Activated effector memory CD4-positive, alpha-beta T cell treated with anti-CD3 and anti-CD28 coated beads, Interleukin-2, amount 50 U/mL, for 16 hours (primary cell): ENCODE data around the gene NME4.
"Not testable (repeated sequence)": the region's sequence is repeated elsewhere in the genome, so short reads cannot be mapped to it uniquely, and the experiment has no call there.

ENCODE experiments used
- DNase-seq: peaks from one replicate; pipeline ENCODE4 v3.0.0-alpha.2; 2020

Gene NME4

GRCh38 chr16:397135-397661 is at the start of gene NME4:
TSS of gene NME4 (plus strand) at chr16:397199. CDS start at chr16:397223, 24 bp downstream.
- peak; percentile 73 for DNase-seq

DNA sequence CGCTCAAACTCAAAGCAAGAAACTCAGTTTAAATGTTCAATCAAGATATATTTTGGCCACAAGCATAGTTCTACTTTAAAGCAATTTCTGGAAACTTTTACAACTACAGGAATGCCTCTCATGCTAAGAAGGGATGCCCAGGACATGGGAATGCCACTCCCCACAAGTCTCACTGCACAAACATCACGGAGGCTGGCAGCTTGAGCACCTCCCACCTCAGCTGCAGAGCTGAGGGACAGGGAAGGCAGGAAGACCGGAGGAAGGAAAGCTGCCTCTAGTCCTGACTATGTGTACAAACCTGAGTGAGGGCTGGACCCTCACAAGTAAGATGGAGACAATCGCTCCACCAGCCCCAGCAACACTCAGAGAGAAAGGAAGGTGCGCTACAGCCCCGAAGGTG is 49.8 kb upstream of the NME4 start:
- no peak for DNase-seq

- not testable (repeated sequence) for DNase-seq
Observed at GRCh38 chr16:348495-348894, 48.5 kb upstream of the NME4 start.

GRCh38 chr16:349211-349610 is 47.8 kb upstream of the NME4 start:
- DNase-seq: no peak

DNA sequence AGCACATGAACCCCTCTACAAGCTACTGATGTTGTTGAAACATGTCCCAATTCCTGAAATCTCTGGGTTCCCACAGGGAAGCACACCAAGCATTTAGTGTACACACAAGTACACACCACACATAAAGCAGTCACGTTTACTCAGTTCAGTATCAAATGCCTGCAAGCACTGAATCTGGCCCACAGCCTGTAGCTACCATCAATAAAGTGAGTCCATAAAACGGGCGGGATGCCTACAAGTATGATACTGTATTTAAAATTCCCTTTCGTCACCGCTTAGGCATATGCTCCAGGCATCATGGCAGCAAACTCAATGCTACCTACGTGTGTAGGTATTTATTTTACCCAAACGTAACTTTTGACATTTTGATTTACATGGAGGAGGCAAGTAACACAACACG is 46.8 kb upstream of the NME4 start:
- no peak for DNase-seq

DNA sequence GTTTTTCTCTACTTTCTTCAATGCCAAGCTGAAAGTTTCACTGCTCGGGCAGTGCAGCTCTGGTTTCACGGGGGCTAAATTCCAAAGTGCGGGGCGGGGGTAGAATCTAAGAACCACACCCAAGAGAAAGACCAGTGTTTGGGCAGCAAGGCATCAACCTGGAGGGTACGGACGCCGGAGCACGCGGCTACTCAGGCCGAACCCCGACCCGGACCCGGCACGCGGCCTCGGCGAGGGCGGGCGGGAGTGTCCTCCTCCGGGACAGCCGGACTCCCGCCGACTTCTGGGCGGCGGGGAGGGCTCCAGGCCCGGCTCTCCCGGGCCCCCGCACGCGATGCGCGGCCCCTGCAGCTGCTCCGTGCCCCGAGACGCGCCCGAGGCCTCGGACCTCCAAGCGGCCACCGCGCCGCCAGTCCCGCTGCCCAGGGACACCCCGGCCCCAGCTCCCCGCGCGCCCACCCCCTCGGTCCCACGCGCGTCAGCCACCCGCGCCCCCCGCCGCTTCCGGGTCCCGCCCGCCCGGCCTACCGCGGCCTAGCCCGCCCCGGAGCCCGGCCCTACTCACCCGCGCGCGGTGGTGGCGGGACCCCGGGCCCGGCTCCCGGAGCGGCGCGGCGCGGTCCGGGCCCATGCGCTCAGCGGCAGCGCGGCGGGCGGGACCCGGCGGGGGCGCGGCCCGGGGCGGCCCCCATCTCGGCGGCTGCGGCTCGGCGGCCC is 45.0 kb upstream of the NME4 start:
- peak; percentile 80 for DNase-seq

GRCh38 chr16:352547-353403 is 44.2 kb upstream of the NME4 start, which contains the start of gene AXIN1:
TSS of gene AXIN1 (minus strand) at chr16:352723. CDS start at chr16:347025, 5,698 bp downstream.
- DNase-seq: peak; percentile 100

- no peak for DNase-seq
Observed at GRCh38 chr16:353404-354290, 43.4 kb upstream of the NME4 start.

GRCh38 chr16:354291-354881 is 42.6 kb upstream of the NME4 start:
- DNase-seq: no peak

DNA sequence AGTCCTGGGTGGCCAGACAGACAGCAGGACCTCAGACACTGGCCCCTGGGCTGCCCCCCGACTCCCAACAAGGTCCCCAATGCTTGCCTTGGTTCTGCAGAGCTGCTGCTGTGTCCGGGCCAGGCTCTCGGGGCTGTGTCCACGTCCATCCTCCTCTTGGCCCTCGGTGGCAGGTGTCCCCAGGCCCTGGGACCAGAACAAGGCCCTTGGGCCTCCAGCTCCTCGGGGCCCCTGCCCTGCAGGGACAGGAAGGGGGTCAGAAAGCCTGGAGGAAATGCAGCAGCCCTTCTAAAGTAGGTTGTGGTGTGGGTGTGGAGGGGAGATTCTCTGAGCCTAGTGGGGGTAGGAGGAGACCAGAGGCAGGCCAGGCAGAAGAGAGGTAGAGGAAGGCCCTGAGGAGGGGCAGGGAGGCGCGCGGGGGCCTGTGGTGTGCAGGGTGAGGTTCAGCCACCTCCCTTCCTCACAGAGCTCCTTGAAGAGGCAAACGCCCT is 42.0 kb upstream of the NME4 start:
- DNase-seq: peak; percentile 76

GRCh38 chr16:356741-357140 is 40.3 kb upstream of the NME4 start:
- DNase-seq: no peak

- DNase-seq: no peak
Observed at GRCh38 chr16:359067-359763, 37.8 kb upstream of the NME4 start.

DNA sequence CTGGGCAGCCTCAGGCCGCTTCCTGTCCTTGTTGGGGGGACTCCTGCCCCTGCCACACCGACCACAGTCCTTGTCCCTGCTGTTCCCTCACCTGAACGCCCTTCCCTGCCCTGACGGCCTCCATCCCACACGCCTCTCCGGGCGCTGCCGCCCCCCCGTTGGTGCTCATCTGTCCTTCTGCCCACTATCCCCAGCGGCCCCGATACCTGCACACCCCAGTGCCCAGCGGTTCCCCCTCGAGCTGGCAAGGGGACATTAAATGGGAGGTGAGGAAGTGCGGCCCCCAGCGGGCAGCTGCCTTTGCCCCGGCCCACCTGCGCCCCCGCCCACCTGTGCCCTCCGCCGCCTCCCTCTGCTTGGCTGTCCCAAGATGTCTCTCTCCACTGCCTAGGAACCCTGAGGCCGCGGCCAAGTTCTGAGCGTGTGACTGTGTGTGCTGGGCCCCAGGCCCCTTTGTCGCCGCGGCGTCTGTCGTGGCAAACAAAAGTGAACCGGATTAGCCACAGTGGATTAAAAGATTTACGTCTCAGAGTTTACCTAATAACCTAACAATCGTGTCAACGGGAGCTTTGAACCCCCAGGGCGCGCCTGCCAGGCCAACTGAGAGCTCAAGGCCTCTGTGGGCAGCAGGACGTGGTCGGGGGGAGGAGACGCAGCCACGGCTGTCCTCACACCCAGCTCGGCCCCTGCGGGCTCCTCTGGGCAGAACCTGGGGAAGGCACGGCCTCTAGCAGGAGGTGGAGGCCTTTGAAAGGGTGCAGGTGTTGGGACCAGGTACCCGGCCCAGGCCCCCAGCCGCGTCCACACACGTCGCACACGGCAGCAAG is 36.9 kb upstream of the NME4 start:
- DNase-seq: no peak

DNA sequence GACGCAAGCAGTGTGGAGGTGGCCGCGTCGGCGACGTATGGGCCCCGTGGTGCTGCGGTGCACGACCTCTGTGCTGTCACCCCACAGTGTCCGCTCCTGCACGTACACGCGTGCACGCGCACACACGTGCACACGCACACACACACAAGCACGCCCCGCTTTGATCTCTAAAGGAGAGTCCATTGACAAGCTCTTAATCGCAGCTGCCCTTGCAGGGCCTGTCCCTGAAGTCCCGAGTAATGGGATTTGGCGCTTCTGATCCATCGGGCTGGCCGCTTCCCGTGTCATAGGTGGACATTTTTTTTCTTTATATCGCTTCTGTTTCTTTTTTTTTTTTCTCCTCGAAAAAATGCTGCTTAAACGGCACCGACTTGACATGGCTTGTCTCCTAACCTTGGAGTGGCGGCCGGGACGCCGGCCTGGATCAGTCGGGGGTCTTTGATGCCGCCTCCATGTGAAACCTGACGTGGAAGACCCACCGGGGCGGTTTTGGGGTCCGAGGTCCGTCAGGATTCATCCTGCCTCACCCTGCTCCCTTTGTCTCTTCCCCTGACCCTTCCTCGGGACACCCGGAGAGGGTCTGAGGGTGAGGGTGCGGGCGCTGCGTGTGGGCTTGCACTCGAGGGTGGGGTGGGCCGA is 36.2 kb upstream of the NME4 start:
- no peak for DNase-seq

DNA sequence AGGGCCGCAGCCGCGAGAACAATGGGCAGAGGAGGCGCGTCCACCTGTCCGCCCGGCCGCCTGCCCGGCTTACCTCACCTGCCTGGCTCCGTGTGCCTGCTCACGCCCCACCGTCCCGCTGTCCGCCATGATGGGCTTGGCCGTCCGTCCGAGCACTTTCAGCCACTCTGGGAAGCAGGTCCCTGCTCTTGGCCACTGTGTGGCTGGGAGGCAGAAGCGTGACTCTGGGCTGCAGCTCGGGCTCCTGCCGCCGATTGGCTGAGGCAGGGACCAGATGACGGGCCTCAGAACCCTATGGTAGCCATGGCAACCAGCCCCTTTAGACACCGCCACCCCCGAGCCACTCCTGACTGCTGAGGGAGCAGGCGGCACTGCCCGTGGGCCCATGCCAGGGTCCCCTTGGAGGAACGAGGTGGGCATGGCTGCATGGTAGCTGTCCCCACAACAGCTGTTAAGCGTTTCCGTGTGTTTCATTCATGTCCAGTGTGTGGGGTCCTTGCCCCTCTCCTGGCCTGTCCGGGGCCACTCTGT is 35.6 kb upstream of the NME4 start:
- DNase-seq: no peak

DNA sequence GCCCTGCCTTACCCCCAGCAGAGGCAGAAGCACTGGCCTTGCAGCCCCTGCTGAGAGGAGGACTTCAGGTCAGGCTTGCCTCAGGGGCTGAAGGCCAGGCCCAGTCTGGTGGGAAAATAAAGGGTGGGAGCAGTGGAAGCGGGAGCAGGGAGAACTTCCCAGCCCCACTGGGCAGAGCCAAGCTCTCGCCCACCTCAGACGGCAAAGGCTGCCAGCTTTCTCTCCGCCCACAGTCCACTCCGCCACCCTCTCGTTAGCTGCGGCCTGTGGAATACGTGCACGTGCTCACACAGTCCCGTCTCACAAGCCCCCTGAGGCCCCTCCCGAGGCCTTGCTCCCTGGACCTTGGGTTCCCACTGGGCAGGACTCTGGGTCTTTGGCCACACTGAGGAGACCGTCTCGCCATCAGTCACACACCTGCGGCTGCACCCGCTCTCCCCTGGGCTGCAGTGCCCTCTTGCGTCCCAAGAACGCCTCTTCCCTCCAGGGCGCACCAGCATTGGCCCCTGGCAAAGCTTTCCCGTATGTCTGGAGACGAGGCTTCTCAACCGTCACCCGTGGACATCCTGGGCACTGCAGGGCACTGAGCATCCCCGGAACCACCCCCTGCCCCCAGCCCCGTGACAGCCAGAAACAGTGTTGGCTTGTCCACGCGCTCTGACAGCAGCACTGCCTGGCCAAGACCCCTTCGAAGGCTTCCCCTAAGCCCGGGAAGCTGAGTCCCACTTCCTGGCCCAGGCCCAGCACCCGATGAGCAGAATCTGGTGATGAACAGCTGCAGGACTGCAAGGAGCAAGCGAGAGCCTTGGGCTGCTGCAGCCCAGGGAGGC is 34.9 kb upstream of the NME4 start:
- DNase-seq: peak; percentile 90

- DNase-seq: not testable (repeated sequence)
Observed at GRCh38 chr16:362702-362999, 34.3 kb upstream of the NME4 start.

DNA sequence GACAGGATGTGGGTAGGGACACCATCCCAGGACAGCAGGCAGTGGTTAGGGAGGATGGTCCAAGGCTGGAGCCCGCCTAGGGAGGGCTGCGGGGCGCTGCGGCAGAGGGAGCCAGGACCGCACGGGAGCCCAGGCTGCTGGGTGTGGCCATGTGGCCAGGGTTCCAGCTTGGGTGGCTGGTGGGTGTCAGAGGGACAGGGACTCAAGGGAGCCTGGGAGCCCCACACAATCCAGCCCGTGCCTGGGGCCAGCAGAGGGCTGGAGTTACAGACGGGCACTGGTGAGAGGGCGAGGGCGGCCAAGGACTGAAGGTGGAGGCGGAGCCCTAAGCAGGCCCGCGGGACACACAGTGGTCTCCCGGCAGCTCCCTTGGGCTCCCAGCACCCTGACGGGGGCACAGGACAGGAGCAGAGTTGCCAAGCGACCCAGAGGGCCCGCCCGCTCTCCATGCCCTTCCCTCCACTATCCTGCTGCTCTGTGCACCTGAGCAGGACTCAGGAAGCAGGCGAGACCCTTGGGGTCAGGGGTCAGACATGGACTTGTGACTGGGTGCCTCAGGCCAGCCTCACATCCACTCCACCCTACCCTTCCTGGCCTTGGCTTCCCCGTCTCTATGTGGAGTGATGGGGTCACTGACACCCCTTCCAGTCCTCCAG is 33.8 kb upstream of the NME4 start:
- no peak for DNase-seq
